Neural cell (in vitro differentiated cells): ENCODE measurements around the gene CD180. TPM values are rescaled to one million over a fixed set of nuclear protein-coding genes. Genes with fewer than 3 reads are reported as not detected.

Source experiments
- H2AFZ ChIP-seq: fragments of 200-600, 300-800 bp; sonication (generic), shearing (Covaris generic); 2 replicates; pipeline ENCODE4 v1.6.0; 2014; ENCODE audit warnings: low read depth, mild to moderate bottlenecking, antibody characterized with exemption, low read length, moderate library complexity
- H3F3A ChIP-seq: fragments of 200-600 bp; shearing (Covaris generic); 2 replicates; pipeline ENCODE4 v1.6.1; 2016; ENCODE audit warnings: mild to moderate bottlenecking, moderate library complexity, mixed read lengths, antibody characterized with exemption, low read length; ENCODE audit not compliant: insufficient read depth, poor library complexity, severe bottlenecking
- H3K27ac ChIP-seq: fragments of 200-600, 300-800 bp; sonication (generic), shearing (Covaris generic); 2 replicates; pipeline ENCODE4 v1.5.1; 2014; ENCODE audit warnings: mild to moderate bottlenecking, low read length, moderate library complexity
- H3K27me3 ChIP-seq: fragments of 300-800, 200-600 bp; sonication (generic), shearing (Covaris generic); 2 replicates; pipeline ENCODE4 v1.6.0; 2014; ENCODE audit warnings: mild to moderate bottlenecking, low read depth, low read length, moderate library complexity; ENCODE audit not compliant: insufficient read depth
- H3K36me3 ChIP-seq: fragments of 300-800, 200-600 bp; sonication (generic), shearing (Covaris generic); 2 replicates; pipeline ENCODE4 v1.5.1; 2014; ENCODE audit warnings: mild to moderate bottlenecking, antibody characterized with exemption, low read length, moderate library complexity; ENCODE audit not compliant: insufficient read depth
- H3K4me2 ChIP-seq: fragments of 300-800, 200-600 bp; sonication (generic), shearing (Covaris generic); 2 replicates; pipeline ENCODE4 v1.6.0; 2014; ENCODE audit warnings: mild to moderate bottlenecking, low read length
- H3K4me3 ChIP-seq: fragments of 300-800, 200-600 bp; sonication (generic), shearing (Covaris generic); 2 replicates; pipeline ENCODE4 v1.5.1; 2014; ENCODE audit warnings: mild to moderate bottlenecking, low read length, moderate library complexity
- H3K79me2 ChIP-seq: fragments of 200-600 bp; shearing (Covaris generic); replicated peaks from 2 replicates; pipeline ENCODE4 v1.6.0; 2014; ENCODE audit warnings: mild to moderate bottlenecking, low read length, moderate library complexity; ENCODE audit not compliant: insufficient read depth
- H3K9ac ChIP-seq: fragments of 300-800, 200-600 bp; sonication (generic), shearing (Covaris generic); 2 replicates; pipeline ENCODE4 v1.6.1; 2016; ENCODE audit warnings: mild to moderate bottlenecking, low read length, mixed read lengths
- H3K9me2 ChIP-seq: fragments of 200-600 bp; shearing (Covaris generic); 2 replicates; pipeline ENCODE4 v1.6.1; 2016; ENCODE audit warnings: mild to moderate bottlenecking, low read length, mixed read lengths; ENCODE audit not compliant: insufficient read depth
- H3K9me3 ChIP-seq: fragments of 200-600, 300-800 bp; sonication (generic), shearing (Covaris generic); 2 replicates; pipeline ENCODE4 v1.6.1; 2016; ENCODE audit warnings: mild to moderate bottlenecking, mixed run types, low read length, moderate library complexity, mixed read lengths
- H4K20me1 ChIP-seq: fragments of 200-600 bp; shearing (Covaris generic); 2 replicates; pipeline ENCODE4 v1.6.1; 2016; ENCODE audit warnings: mild to moderate bottlenecking, mixed run types; ENCODE audit not compliant: insufficient read depth
- EP300 ChIP-seq: fragments of 450-650 bp; conservative IDR thresholded peaks from 2 replicates; pipeline ENCODE4 v1.6.1; 2014; ENCODE audit warnings: antibody characterized with exemption, mild to moderate bottlenecking, moderate library complexity; ENCODE audit not compliant: poor library complexity, severe bottlenecking
- EZH2 ChIP-seq: fragments of 200-600, 300-800 bp; shearing (Covaris generic), sonication (generic); IDR thresholded peaks from 2 replicates; pipeline ENCODE4 v1.6.1; 2014; ENCODE audit warnings: antibody characterized with exemption, low read length, borderline replicate concordance, mild to moderate bottlenecking; ENCODE audit not compliant: insufficient read depth, poor library complexity, severe bottlenecking
- MXI1 ChIP-seq: fragments of 450-650 bp; conservative IDR thresholded peaks from 2 replicates; pipeline ENCODE4 v1.6.1; 2014; ENCODE audit warnings: antibody characterized with exemption, mild to moderate bottlenecking; ENCODE audit not compliant: poor library complexity, severe bottlenecking
- POLR2AphosphoS5 ChIP-seq: IDR thresholded peaks from 2 replicates; pipeline ENCODE4 v1.6.1; 2012
- RAD21 ChIP-seq: fragments of 450-650 bp; conservative IDR thresholded peaks from 2 replicates; pipeline ENCODE4 v1.6.1; 2014; ENCODE audit warnings: antibody characterized with exemption, mild to moderate bottlenecking, moderate library complexity
- SMC3 ChIP-seq: fragments of 450-650 bp; conservative IDR thresholded peaks from 2 replicates; pipeline ENCODE4 v1.6.1; 2014; ENCODE audit warnings: antibody characterized with exemption, mild to moderate bottlenecking, moderate library complexity; ENCODE audit not compliant: poor library complexity
- TAF1 ChIP-seq: IDR thresholded peaks from 2 replicates; pipeline ENCODE4 v1.6.1; 2012; ENCODE audit warnings: low read depth
- polyA plus RNA-seq: library from polyadenylated mRNA; depleted of rRNA; stranded (reverse); fragments of >200 nt; gene quantifications from 2 replicates; pipeline ENCODE4 v1.2.3, GENCODE V29; 2014
- TF ChIP-seq, protein P1 (sequence below): IDR thresholded peaks from 2 replicates; pipeline ENCODE4 v1.6.1; 2012; ENCODE audit warnings: borderline replicate concordance
- TF ChIP-seq, protein P2 (sequence below): fragments of 450-650 bp; IDR thresholded peaks from 2 replicates; pipeline ENCODE4 v1.5.1; 2014; ENCODE audit warnings: antibody characterized with exemption, mild to moderate bottlenecking, moderate library complexity; ENCODE audit not compliant: poor library complexity, severe bottlenecking

Gene CD180
- polyA plus RNA-seq, 1 donor from 2014 or later, result not detected

DNA sequence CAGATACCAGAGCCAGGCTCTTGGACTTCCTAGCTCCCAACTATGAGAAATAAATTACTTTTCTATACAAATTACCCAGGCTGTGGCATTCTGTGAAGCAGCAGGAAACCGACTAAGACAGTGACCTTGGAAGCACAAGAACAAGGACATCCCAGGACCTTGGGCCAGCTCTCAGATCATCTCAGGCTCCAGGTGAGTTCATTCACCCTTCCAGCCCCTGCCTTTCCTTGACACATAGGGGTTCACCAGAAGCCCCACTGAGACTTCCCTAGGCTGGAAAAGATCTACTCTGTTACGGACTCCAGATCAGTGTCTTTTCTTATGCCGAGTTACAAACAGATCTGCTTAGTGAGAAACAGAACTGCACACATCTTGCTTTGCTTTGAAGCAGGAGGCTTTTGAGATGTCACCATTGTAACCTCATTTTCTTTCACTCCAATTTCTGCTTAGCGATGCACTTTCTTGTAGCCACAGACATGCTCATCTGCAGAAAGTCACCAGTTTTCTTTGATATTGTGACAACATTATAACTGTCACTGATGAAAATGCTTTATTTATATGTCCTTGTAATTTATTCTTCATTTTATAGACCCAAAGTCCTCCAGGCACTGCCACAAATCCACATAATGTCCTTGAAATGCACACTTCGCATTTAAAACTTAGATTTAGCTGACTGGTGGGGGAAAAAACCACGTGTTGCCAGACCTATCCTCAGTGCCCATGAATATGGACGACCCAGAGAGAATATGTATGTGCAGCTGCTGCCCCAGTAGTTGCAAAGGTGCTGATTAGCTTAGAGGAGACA lies 8.1 kb downstream of the CD180 start:
- Histone ChIP-seq H3K79me2 (no peaks in the 10 kb centered on the region), H3K9me3 (no peaks in the 10 kb centered on the region), H4K20me1 (no peaks in the 10 kb centered on the region), H3K4me2 (no peak overlapping the region), H3K36me3 (no peaks in the 10 kb centered on the region), H3K27ac (no peak overlapping the region), H3K9ac (no peak overlapping the region), H2AFZ (no peak overlapping the region), H3K27me3 (no peaks in the 10 kb centered on the region), H3K4me3 (no peak overlapping the region), H3K9me2 (no peaks in the 10 kb centered on the region), H3F3A (no peaks in the 10 kb centered on the region)
- TF ChIP-seq POLR2AphosphoS5 (no peak), MXI1 (no peak), RAD21 (no peak), SMC3 (no peak), TAF1 (no peak), EP300 (no peak), EZH2 (no peak)
- TF ChIP-seq, protein P1, sequence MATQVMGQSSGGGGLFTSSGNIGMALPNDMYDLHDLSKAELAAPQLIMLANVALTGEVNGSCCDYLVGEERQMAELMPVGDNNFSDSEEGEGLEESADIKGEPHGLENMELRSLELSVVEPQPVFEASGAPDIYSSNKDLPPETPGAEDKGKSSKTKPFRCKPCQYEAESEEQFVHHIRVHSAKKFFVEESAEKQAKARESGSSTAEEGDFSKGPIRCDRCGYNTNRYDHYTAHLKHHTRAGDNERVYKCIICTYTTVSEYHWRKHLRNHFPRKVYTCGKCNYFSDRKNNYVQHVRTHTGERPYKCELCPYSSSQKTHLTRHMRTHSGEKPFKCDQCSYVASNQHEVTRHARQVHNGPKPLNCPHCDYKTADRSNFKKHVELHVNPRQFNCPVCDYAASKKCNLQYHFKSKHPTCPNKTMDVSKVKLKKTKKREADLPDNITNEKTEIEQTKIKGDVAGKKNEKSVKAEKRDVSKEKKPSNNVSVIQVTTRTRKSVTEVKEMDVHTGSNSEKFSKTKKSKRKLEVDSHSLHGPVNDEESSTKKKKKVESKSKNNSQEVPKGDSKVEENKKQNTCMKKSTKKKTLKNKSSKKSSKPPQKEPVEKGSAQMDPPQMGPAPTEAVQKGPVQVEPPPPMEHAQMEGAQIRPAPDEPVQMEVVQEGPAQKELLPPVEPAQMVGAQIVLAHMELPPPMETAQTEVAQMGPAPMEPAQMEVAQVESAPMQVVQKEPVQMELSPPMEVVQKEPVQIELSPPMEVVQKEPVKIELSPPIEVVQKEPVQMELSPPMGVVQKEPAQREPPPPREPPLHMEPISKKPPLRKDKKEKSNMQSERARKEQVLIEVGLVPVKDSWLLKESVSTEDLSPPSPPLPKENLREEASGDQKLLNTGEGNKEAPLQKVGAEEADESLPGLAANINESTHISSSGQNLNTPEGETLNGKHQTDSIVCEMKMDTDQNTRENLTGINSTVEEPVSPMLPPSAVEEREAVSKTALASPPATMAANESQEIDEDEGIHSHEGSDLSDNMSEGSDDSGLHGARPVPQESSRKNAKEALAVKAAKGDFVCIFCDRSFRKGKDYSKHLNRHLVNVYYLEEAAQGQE, result no peak
- TF ChIP-seq, protein P2, sequence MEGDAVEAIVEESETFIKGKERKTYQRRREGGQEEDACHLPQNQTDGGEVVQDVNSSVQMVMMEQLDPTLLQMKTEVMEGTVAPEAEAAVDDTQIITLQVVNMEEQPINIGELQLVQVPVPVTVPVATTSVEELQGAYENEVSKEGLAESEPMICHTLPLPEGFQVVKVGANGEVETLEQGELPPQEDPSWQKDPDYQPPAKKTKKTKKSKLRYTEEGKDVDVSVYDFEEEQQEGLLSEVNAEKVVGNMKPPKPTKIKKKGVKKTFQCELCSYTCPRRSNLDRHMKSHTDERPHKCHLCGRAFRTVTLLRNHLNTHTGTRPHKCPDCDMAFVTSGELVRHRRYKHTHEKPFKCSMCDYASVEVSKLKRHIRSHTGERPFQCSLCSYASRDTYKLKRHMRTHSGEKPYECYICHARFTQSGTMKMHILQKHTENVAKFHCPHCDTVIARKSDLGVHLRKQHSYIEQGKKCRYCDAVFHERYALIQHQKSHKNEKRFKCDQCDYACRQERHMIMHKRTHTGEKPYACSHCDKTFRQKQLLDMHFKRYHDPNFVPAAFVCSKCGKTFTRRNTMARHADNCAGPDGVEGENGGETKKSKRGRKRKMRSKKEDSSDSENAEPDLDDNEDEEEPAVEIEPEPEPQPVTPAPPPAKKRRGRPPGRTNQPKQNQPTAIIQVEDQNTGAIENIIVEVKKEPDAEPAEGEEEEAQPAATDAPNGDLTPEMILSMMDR, result no peak

DNA sequence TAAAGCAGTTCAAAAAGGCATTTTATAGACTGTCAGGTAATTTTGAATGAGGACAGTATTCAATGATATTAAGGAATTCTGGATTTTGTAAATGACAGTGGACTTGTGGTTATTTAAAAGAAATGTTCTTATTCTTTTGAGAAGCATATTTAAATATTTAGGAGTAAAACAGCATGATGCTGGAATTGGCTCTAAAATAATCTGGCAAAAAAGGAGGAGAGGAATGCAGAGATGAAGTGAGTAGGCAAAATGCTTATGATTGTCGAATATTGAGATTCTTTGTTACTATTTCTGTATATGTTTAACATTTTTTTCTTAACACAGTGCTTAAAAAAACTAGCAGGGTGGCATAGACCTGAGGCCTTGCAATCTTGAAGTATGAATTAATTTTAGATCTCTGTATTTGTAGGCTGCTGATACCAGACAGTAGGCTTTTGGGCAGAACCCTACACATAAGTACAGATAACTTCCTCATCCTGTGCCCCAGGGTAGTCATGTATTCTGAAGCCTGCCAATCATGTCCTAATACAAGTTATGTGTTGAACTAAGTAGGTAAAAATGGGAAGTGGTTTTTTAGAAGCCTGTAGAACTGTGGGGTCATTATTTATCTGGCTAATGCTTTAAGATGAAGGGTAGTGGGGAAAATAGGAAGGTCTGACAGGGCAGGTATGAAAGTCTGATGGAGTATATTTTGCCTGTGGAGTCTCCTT lies 9.4 kb downstream of the CD180 start:
- no peaks in the 10 kb centered on the region for H3F3A ChIP-seq
- H3K4me2 ChIP-seq, result no peak overlapping the region
- no peaks in the 10 kb centered on the region for H3K36me3 ChIP-seq
- no peaks in the 10 kb centered on the region for H3K79me2 ChIP-seq
- H2AFZ ChIP-seq, result no peak overlapping the region
- no peaks in the 10 kb centered on the region for H3K9me3 ChIP-seq
- no peak overlapping the region for H3K27ac ChIP-seq
- H3K4me3 ChIP-seq, result no peak overlapping the region
- TF ChIP-seq, protein P1, result no peak
- TF ChIP-seq POLR2AphosphoS5 (no peak), EZH2 (no peak), RAD21 (no peak), EP300 (no peak), MXI1 (no peak)
- TF ChIP-seq, protein P2, result no peak
- H4K20me1 ChIP-seq, result no peaks in the 10 kb centered on the region
- H3K9me2 ChIP-seq, result no peaks in the 10 kb centered on the region
- H3K27me3 ChIP-seq, result no peaks in the 10 kb centered on the region
- H3K9ac ChIP-seq, result no peak overlapping the region
